Fibroblast of villous mesenchyme (primary cell): ENCODE measurements around the gene RFTN2. TPM values are rescaled to one million over a fixed set of nuclear protein-coding genes. Genes with fewer than 3 reads are reported as not detected.
"Not testable (repeated sequence)": the region's sequence is repeated elsewhere in the genome, so short reads cannot be mapped to it uniquely, and the experiment has no call there.

Experiments used
- DNase-seq: peaks from one replicate; pipeline ENCODE4 v3.0.0-alpha.2; 2010; ENCODE audit warnings: low read depth
- H3K4me3 ChIP-seq: 2 replicates; pipeline ENCODE4 v1.5.1; 2011; ENCODE audit warnings: low read depth, mild to moderate bottlenecking, low read length
- total RNA-seq: library from RNA; depleted of rRNA; stranded (reverse); fragments of >200 nt; gene quantifications from 2 replicates; pipeline ENCODE4 v1.2.3, GENCODE V29; 2012
- TF ChIP-seq, protein P1 (sequence below): IDR thresholded peaks from 2 replicates; pipeline ENCODE4 v1.5.1; 2012; ENCODE audit warnings: low read depth, mild to moderate bottlenecking, low read length; ENCODE audit not compliant: insufficient read depth

The RFTN2 gene
- total RNA-seq, 1 donor: 4.7 TPM

DNA sequence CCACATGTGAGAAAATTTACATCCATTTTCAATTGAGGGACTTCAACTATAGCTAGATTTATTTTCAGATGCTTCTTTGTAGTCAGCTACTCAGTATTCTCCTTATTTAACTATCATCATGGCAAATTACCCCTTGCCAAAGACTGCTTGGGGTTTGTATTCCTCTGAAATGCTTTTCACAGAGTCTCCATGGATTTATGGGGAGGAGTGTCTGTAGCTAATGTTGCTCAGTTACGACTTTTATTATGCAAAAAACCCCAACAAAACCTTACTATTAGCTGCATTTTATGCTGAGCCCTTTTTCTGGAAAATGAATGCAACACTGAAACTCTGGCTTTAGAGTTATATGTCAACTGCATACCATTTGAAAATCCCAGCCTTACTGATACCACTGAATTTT, 78.6 kb downstream of the RFTN2 start:
- DNase-seq: no peak

GRCh38 chr2:197591339-197592072, 83.9 kb downstream of the RFTN2 start:
- no peak for DNase-seq
- no peak overlapping the region for H3K4me3 ChIP-seq
- TF ChIP-seq, protein P1, sequence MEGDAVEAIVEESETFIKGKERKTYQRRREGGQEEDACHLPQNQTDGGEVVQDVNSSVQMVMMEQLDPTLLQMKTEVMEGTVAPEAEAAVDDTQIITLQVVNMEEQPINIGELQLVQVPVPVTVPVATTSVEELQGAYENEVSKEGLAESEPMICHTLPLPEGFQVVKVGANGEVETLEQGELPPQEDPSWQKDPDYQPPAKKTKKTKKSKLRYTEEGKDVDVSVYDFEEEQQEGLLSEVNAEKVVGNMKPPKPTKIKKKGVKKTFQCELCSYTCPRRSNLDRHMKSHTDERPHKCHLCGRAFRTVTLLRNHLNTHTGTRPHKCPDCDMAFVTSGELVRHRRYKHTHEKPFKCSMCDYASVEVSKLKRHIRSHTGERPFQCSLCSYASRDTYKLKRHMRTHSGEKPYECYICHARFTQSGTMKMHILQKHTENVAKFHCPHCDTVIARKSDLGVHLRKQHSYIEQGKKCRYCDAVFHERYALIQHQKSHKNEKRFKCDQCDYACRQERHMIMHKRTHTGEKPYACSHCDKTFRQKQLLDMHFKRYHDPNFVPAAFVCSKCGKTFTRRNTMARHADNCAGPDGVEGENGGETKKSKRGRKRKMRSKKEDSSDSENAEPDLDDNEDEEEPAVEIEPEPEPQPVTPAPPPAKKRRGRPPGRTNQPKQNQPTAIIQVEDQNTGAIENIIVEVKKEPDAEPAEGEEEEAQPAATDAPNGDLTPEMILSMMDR: no peak

More for the DNA sequence above, 78.6 kb downstream of the RFTN2 start:
- no peak overlapping the region for H3K4me3 ChIP-seq
- TF ChIP-seq, protein P1: no peak

GRCh38 chr2:197587255-197587654, 88.1 kb downstream of the RFTN2 start:
- DNase-seq: not testable (repeated sequence)

DNA sequence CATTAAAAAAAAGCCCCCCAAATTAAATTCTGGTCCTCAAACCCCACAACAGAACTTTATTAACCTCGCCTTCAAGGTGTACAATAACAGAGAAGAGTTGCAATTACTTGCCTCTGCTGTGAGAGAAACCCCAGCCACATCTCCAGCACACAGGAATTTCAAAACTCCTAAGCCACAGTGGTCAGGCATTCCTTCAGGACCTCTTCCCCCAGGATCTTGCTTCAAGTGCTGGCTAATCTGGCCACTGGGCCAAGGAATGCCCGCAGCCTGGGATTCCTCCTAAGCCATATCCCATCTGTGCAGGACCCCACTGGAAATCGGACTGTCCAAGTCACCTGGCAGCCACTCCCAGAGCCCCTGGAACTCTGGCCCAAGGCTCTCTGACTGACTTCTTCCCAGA, 95.2 kb downstream of the RFTN2 start:
- DNase-seq, H3K4me3 ChIP-seq: not testable (repeated sequence)

More at GRCh38 chr2:197587255-197587654, 88.1 kb downstream of the RFTN2 start:
- not testable (repeated sequence) for H3K4me3 ChIP-seq

- H3K4me3 ChIP-seq, DNase-seq: not testable (repeated sequence)
These were observed 97.1 kb downstream of the RFTN2 start for GRCh38 chr2:197578294-197578693.

GRCh38 chr2:197577446-197577845, 97.9 kb downstream of the RFTN2 start:
- TF ChIP-seq, protein P1: no peak
- no peak overlapping the region for H3K4me3 ChIP-seq
- DNase-seq: no peak

- TF ChIP-seq, protein P1: no peak
- no peak overlapping the region for H3K4me3 ChIP-seq
- DNase-seq: peak; percentile 70
These were observed 98.8 kb downstream of the RFTN2 start for GRCh38 chr2:197576631-197577030.

DNA sequence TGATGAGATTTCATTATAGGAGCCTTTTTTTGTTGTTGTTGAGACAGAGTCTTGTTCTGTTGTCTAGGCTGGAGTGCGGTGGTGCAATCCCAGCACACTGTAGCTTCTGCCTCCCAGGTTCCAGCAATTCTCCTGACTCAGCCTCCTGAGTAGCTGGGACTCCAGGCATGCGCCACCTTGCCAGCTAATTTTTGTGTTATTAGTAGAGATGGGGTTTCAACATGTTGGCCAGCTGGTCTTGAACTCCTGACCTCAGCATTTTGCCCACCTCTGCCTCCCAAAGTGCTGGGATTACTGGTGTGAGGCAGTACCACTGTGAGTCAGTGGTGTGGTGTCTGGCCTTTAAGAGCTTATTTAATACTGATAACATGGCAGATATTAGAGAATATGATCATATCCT, 99.4 kb downstream of the RFTN2 start:
- TF ChIP-seq, protein P1: no peak
- DNase-seq: peak; percentile 63
- no peak overlapping the region for H3K4me3 ChIP-seq
